ENCODE data around the gene CNST.

DNA sequence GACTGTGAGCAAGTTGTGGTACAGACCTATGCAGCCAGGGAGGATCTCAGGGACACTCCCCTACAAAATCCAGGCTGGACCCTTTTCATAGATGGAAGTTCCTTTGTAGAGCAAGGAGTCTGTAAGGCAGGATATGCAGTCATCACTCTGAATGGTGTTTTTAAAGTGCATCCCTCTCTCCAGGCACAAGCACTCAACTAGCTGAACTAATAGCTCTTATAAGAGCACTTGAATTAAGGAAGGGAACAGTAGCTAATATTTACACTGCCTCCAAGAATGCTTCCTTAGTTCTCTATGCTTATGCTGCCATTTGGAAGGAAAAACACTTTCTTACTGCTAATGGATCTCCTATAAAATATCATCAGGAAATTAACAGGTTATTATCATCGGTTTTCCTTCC is 32.1 kb upstream of the CNST start:
- TF ChIP-seq, protein P1, sequence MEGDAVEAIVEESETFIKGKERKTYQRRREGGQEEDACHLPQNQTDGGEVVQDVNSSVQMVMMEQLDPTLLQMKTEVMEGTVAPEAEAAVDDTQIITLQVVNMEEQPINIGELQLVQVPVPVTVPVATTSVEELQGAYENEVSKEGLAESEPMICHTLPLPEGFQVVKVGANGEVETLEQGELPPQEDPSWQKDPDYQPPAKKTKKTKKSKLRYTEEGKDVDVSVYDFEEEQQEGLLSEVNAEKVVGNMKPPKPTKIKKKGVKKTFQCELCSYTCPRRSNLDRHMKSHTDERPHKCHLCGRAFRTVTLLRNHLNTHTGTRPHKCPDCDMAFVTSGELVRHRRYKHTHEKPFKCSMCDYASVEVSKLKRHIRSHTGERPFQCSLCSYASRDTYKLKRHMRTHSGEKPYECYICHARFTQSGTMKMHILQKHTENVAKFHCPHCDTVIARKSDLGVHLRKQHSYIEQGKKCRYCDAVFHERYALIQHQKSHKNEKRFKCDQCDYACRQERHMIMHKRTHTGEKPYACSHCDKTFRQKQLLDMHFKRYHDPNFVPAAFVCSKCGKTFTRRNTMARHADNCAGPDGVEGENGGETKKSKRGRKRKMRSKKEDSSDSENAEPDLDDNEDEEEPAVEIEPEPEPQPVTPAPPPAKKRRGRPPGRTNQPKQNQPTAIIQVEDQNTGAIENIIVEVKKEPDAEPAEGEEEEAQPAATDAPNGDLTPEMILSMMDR (IDR thresholded peaks at IDR 0.05; ENCODE audit: low read length): no peak
- TF ChIP-seq EZH2 (optimal IDR thresholded peaks at IDR 0.05; ENCODE audit: low read depth, low read length) (no peak), EZH2phosphoT487 (IDR thresholded peaks at IDR 0.05; ENCODE audit: low read length) (no peak)
